HG03469 (cell line): ENCODE results near the gene LYPLAL1.

ENCODE experiments used
- ATAC-seq: cut with Tn5 transposase; IDR thresholded peaks from one replicate; pipeline ENCODE4 v1.9.1; 2021; ENCODE audit warnings: mild to moderate bottlenecking, moderate library complexity, moderate number of reproducible peaks; ENCODE audit not compliant: unreplicated experiment

Gene LYPLAL1

DNA sequence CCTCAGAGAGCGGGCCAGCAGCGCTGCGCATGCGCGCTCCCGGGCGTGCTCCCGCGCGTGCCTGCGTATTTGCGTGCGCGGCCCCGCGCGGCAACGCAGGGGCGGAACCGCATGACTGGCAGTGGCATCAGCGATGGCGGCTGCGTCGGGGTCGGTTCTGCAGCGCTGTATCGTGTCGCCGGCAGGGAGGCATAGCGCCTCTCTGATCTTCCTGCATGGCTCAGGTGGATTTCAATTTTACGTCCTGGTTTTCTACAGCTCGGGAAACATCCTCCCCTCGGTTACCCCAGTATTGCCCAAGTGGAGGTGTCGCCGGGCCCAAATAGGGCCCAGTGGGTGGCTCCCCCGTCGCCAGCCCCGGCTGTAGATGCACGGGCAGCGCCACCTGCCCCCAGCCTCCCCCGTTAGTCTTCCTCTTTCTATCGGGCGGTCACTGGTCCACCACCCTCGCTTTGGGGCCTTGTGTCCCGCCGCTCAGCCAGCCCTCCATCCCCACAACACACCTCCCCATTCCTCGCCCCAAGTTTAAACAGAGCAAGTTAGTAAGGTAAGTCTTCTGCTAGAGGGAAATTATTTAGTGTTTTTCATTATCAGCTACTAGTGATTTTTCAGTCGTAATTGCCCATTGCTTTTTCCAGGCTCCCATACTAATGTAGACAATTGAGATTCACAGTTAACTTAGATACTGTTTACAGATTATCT is at the start of gene LYPLAL1:
Gene LYPLAL1 (plus strand): TSS at position 121 of the 702 bp plus-strand sequence. CDS start 13 bp downstream, at position 134.
- ATAC-seq, result peak; percentile 57

DNA sequence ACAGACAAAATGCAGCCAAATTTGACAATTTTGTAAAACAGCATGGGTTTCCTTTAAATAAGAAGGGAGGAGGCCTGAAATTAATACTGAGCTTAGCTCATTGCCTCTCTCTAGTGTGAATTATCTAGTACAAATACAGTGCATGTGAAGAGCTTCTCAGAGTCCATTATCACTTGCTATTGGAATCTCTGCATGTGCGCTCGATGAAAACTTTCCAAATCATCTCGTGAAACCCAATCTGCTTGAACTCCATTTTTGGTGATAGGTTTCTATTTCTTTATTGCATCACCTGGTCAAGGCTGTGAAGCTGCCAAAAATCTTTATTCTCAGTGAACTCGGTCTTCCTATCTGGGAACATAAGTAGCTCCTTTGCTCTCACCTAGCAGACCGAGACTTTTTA is 49.5 kb upstream of the LYPLAL1 start:
- no peak for ATAC-seq

DNA sequence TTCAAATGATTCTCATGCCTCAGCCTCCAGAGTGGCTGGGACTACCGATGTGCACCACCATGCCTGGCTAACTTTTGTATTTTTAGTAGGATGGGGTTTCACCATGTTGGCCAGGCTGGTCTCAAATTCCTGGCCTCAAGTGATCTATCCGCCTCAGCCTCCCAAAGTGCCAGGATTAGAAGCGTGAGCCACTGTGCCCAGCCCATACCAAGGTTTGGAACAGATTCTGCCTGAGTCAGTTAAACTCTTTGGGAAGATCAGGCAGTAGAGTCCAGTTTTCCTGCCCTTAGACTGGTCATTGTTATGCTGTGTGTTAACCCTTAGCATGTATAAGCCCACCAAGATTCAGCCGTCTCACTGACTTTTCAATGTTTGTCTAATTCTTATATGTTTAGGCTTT is 48.3 kb upstream of the LYPLAL1 start:
- no peak for ATAC-seq

DNA sequence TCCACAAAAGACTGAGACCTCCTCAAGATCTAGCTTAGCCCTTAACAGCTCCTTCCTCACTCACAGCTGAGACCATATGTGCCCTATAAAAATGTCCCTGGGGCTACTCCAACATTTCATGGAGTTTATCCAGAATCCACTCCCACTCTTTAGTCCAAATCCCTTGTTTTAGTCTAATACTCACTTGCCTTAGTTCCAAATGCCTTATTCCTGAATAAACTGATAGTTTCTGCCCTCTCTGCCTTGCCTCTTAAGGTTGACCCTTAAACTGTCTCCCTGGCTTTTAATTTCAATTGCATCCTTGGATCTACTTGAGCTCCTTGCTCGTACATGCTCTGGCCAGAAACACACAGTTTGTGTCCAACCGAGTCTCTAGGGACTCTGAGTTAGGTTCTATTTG is 47.3 kb upstream of the LYPLAL1 start:
- no peak for ATAC-seq

DNA sequence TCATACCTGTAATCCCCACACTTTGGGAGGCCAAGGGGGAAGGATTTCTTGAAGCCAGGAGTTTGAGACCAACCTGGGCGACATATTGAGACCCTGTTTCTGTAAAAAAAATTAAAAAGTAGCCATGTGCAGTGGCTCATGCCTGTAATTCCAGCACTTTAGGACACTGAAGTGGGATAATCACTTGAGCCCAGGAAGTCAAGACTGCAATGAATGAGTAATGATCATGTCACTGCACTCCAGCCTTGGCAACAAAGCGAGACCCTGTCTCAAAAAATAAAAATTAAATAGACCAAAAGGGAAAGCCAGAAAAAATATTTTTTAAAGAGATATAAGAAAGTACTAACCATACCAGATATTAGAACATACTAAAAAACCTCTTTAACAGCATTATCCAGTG is 44.7 kb upstream of the LYPLAL1 start:
- ATAC-seq, result no peak

DNA sequence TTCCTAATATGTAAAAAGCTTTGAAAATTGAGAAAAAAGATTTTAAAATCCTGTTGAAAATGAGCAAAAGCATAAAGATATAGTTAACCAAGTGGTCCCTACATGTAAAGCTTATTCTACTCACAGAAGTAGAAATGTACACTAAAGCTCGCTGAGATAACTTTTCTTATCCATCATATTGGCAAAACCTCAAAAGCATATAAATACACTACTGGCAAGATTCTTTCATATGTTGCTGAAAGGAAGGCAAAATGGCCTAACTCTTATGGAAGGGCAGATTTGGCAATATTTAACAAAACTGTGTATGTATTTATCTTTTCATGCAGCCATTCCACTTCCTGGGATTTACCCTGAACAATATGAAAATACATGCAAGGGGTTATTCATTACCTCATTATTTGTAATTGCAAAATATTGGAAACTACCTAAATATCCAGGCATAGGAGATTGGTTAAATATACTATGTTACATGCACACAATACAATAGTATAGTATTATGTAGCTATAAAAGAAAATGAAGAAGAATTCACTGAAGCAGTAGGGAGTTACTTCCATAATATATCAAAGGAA is 43.2 kb upstream of the LYPLAL1 start:
- no peak for ATAC-seq

DNA sequence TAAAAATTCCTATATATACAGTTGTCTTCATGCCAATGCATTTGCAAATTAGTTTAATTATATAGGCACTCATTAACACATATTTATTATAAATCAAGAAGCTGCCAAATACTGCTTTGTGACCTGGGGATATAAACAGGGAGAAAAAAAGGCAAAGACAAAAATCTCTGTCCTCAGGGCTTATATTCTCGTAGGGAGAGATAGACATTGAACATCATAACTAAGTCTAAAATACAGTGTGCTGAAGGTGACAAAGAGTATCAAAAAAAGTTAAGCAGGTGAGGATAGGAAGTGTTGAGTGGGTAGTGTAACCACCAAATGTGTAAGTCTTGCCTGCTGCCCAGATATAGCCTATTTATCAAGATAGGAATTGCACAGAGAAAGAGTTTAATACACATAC is 40.7 kb upstream of the LYPLAL1 start:
- ATAC-seq, result no peak

DNA sequence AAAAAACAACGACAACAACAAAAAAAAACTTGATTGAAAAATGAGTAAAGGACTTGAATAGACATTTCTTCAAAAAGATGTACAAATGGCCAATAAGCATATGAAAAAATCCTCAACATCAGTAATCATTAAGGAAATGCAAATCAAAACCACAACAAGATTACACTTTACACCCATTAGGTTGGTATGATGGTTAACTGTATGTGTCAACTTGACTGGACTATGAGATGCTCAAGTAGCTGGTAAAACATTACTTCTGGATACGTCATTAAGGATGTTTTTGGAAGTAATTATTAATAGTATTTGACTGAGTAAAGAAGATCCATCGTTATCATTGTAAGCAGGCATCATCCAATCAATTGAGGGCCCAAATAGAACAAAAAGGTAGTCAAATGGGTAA is 34.9 kb upstream of the LYPLAL1 start:
- ATAC-seq, result no peak

DNA sequence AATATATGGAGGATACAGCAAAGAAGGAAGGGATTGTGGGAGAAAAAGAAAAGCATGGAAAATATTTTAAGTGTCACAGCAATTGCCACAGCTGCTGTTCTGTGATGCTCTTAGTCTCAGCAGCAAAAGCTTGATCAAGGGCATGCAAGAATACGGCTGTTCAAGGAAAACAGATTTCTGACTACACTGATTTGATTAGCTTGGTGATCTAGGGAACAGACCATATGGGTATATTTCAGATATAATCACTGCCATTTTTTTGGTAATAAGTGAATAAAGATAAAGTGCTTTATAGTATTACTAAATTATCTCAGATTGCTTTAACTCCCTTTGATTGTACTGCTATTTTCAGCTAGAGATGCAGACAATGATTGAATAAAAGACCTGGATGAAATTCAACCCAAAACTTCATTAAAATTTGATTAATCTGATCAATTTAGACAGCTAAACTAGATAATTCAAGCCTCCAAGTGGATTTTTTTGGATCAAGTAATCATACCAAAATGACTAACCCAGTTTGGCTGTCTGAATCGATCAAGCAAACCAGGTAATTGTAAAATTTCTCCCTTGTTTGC is 33.3 kb upstream of the LYPLAL1 start:
- no peak for ATAC-seq

DNA sequence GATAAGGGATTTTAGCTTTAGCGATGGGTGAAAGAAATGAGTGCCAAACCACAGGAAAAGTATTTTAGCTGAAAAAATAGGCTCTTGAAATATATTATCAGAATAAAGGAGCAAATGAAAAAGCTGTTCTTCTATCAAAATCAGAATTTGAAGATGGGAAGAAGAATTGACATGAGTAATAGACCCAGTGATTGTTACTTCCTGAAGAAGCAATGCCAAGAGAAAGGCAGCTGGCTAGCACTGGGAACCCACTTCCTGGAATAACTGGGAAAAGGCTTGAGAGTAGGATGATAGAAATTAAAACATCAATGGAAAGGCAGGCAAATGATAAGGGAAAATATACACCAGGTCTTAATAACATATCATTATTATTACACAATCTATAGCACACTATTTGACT is 29.9 kb upstream of the LYPLAL1 start:
- ATAC-seq, result no peak

DNA sequence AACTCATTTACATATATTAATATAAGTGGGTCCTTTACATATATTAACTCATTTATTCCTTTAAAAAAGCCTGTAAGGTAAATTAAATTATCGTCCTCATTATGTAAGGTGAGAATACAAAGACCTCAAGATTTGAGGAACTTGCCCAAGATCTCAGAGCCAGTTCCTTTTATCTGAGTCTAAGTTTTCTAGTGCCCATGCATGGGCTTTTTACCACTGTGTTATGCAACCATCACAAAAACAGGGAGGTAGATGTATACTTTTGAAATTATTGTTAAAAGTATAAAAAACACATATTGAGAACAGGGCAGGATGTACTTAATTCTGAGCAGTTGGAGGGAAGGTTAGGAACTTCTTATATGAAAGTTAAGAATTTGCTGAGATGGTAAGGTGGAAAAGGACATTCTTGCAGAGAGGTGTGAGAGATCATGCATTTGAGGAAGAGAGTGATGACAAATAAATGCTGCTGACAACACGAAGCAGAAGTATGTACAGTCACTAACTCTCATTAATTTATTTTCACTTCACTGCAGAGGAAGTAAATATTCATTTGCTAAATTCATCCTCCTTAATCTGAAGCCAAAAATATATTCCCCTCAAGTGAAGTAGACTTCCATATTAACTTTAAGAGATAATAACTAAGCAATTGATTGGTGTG is 28.9 kb upstream of the LYPLAL1 start:
- no peak for ATAC-seq

DNA sequence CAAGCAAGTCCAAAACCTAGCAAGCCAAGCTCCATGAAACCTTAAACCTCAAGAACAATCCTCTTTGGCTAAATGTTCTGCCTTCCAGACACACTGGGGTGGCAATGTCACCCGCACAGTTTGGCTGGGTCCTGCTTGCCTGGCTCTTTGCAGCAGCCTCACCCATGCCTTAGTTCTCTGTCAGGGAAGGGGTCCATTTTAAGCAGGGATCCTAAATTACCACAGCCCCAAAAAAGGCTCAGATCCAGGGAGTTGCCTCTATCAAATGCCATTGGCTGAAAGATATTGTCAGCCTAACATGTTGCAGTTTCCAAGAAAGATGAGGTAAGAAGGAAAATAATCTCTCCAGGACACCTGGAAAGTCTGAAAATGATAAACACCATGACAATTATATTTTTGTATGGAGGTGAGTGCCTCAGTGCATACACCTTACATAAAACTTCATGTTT is 26.1 kb upstream of the LYPLAL1 start:
- no peak for ATAC-seq

DNA sequence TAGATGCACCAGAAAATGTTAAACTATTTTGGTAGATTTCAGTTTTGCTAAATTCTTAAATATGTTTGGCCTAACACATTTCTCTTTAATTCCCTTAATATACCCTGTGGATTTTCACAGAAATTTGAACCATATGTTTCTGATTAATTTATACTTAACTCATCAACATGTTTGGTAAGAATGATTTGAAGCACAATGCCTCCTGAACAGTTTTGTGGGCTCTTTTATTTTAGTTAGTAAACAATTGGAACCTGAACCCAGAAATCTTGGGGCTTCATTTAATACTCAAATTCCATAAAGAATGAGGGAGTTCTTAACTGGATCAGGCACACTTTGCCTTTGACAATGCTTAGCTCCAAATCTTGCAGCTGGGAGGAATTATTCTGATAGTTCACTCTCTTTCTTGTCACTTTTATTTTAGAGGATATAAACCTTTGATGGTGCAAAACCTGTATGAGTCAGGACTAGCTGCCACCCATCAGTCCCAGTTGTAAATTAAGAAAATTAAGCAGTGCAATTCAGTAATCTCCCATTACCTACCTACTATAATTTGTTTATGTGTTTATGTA is 24.6 kb upstream of the LYPLAL1 start:
- ATAC-seq, result no peak

DNA sequence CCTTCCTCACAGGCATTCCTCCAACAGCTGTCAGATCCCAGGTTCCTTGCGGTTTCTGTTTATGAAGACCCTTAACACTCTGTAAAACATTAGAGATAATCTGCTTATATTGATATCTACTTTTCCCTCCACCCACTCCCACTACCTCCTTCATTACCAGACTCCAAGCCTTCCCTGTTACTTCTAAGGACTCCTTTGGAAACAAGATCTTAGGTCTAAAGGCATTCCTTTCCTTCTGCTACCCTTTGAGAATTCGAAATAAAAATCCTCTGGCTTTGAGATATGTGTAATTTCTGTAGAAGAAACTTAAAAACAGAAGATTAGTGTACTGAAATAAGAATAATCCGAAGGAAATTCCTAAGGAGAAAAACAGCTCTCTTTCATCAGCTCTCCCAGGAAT is 23.7 kb upstream of the LYPLAL1 start:
- no peak for ATAC-seq

DNA sequence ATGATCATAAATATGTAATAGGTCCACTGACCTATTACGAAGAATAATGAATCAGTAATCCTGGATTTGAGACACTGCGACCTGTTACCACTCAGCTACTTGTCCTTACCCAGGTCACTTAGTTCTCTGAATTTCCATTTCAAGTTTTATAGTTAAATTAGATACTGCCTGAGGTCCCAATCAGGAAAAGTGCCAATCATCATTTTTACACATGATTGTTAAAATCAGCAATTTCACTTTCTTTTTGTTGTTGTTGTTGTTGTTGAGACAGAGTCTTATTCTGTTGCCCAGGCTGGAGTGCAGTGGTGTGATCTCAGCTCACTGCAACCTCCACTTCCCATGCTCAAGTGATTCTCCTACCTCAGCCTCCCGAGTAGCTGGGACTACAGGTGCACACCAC is 22.8 kb upstream of the LYPLAL1 start:
- ATAC-seq, result no peak

DNA sequence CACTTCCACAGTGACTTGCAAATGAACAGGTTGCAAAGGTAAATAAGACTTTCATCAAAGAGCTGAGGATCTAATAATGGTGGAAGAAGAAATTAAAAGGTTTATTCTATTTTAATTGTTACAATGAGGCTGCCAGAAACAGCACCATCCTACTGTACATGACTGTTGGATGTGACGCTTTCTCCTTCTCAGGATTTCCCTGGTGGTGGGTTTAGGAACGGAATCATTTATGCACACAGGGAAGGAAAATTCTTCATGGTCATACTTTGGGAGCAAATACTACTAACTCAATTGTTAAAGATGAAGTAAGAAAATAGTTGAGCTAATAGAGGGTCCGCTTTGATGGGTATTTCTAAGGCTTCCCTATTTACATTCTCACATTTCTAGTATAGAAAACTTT is 22.2 kb upstream of the LYPLAL1 start:
- ATAC-seq, result no peak

DNA sequence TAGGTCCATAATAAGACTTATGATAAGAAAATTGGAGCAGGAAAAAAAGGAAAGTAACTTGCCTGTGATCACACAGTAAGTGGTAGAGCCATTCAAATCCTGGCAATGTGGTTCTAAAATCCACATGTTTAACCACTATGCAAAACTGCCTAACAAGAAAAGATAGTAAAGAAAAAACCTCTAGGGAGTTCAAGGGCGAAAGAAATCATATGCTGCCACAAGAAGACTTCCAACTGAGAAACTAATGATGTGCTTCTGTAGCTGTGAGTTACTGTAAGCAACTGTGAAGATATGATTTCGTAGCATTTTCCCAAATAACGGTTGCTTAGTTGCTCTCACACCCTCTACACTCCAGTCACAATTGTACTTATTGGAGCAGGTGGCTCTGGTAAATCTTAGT is 20.9 kb upstream of the LYPLAL1 start:
- ATAC-seq, result peak; percentile 48

DNA sequence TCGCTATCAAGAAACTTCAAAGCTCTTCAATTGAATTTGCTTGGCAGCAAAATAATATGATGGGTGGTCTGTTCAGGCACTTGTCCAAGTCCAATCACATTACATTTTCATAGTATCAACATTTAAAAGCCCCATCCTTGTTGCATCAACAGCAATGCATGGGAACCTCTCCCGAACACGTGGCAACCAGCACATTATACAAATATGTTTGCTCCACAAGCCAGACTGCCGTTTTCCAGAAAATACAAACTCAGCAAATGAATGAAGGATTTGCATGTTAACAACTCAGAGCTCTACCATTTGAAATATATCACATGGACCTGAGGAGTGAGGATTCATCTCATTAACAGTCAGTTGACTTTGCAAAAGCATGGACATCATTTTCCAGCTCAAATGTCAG is 20.0 kb upstream of the LYPLAL1 start:
- ATAC-seq, result no peak

DNA sequence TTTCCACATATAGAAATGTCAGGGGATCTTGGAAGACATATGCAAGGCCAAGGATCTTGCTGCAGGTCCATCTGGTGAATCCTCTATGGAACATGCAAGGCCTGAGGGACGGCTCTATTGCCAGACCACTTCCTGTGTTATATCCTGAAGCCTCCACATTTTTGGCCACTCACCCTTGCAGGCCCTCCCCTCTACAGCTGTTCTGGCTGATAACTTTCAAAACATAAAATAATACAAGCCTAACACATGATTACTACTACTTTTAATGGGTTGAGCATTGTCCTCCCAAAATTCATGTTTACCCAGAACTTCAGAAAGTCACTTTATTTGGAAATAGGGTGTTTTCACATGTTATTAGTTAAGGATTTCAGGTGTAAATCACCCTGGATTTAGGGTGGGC is 18.5 kb upstream of the LYPLAL1 start:
- ATAC-seq, result no peak

DNA sequence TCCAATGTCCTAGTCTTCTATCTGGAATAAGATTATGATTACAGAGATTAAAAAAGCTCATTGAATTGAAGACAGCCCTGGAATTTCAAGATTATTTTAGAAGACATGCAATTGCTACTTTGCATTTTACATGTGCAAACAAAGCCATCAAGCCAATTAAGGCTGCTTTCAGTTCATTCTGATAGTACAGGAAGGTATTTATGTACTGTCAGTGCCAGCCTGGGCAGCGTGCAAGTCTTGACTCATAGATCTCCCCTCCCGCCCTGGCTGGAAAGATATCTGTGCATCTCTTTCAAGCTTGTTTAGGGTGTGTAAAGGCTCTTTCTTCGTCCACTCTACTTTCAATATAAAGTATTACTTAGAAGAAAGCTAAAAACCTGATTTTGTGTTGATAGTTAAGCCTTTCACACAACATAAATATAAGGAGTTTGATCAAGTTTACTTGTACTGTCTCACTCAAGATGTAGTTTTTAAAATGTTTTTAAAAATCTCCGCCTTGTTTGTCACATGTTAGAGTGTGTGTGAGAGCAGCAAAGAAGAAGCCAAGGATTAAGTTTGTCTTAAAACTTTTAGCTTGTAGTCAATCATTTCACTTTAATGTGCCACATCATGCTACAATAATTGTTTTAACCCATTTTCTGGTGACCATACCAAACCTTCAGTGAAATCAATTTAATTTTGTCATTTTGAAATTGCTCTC is 13.6 kb upstream of the LYPLAL1 start:
- peak; percentile 87 for ATAC-seq

DNA sequence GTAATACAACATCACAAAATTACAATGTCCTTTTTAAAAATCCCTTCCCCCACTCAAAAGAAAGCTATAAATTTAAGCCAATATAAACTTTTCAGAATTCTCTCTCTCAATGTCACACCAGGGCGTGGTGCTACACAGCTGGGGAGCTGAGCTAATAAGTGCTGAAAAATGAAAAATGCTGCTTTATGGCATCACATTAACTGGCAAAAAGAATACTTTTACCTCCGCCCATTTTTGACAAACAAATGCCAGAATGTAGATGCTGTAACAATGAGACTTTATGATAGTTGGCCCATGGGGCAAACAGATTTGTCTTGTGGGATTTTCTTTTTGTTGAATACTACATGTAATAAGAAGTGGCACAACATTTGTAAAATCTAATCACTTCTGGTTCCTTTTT is 12.7 kb upstream of the LYPLAL1 start:
- no peak for ATAC-seq
